Left renal cortex interstitium (tissue), 4 donors: ENCODE results near the gene TMEM255A. TPM values are rescaled to one million over a fixed set of nuclear protein-coding genes. Genes with fewer than 3 reads are reported as not detected.
"Not testable (repeated sequence)": the region's sequence is repeated elsewhere in the genome, so short reads cannot be mapped to it uniquely, and the experiment has no call there.

Experiments used
- DNase-seq, 4 donors: peaks; one replicate each; pipeline ENCODE4 v3.0.0-alpha.2; 2013; ENCODE audit warnings: low read depth in 4 of 4, low spot score in 2 of 4, missing footprints in 1 of 4
- polyA plus RNA-seq, 4 donors: library from polyadenylated mRNA; unstranded; fragments of 120-200 nt; gene quantifications; one replicate each; pipeline ENCODE4 v1.2.1, GENCODE V29; 2013; ENCODE audit not compliant: insufficient read length in 4 of 4

Gene TMEM255A
- under 1 TPM; 0.25 to 0.95 (median 0.52) TPM for polyA plus RNA-seq

GRCh38 chrX:120310861-120311726 lies at the start of gene TMEM255A:
Gene TMEM255A (minus strand): TSS chrX:120311461. CDS start chrX:120311309, 152 bp downstream.
- no peak for DNase-seq

- DNase-seq, result no peak
Observed at GRCh38 chrX:120358737-120359456, 47.6 kb upstream of the TMEM255A start.

- no peak for DNase-seq
Observed at GRCh38 chrX:120357186-120357585, 45.9 kb upstream of the TMEM255A start.

- DNase-seq, result no peak
Observed at GRCh38 chrX:120356084-120356483, 44.8 kb upstream of the TMEM255A start.

- DNase-seq, result no peak
Observed at GRCh38 chrX:120350450-120351138, 39.3 kb upstream of the TMEM255A start.

- DNase-seq, result not testable (repeated sequence)
Observed at GRCh38 chrX:120344566-120344965, 33.3 kb upstream of the TMEM255A start.

GRCh38 chrX:120336899-120337298 lies 25.6 kb upstream of the TMEM255A start:
- DNase-seq, result no peak

- no peak for DNase-seq
Observed at GRCh38 chrX:120335289-120335688, 24.0 kb upstream of the TMEM255A start.

GRCh38 chrX:120334603-120335002 lies 23.3 kb upstream of the TMEM255A start:
- no peak for DNase-seq

GRCh38 chrX:120334151-120334550 lies 22.9 kb upstream of the TMEM255A start:
- no peak for DNase-seq

GRCh38 chrX:120332394-120332793 lies 21.1 kb upstream of the TMEM255A start:
- DNase-seq, result no peak

GRCh38 chrX:120331116-120331515 lies 19.9 kb upstream of the TMEM255A start:
- DNase-seq, result no peak

- no peak for DNase-seq
Observed at GRCh38 chrX:120321520-120322281, 10.4 kb upstream of the TMEM255A start.

- DNase-seq, result no peak
Observed at GRCh38 chrX:120318411-120318810, 7.2 kb upstream of the TMEM255A start.

- no peak for DNase-seq
Observed at GRCh38 chrX:120316587-120317283, 5.5 kb upstream of the TMEM255A start.

GRCh38 chrX:120315776-120316175 lies 4.5 kb upstream of the TMEM255A start:
- DNase-seq, result no peak

- DNase-seq, result no peak
Observed at GRCh38 chrX:120311727-120312063, 434 bp upstream of the TMEM255A start.

- no peak for DNase-seq
Observed at GRCh38 chrX:120309873-120310705, 1.2 kb downstream of the TMEM255A start.
